Keratinocyte (primary cell): ENCODE data around the gene MYOCOS.

Experiments used
- CTCF ChIP-seq, 3 experiments: IDR thresholded peaks in 1 of 3; conservative IDR thresholded peaks in 1 of 3; optimal IDR thresholded peaks in 1 of 3; 2 replicates in 2 of 3; 3 replicates in 1 of 3; pipeline versions ENCODE3 to v1.5.1; 2011; ENCODE audit warnings: low read length in 3 of 3, mild to moderate bottlenecking in 3 of 3, moderate library complexity in 2 of 3, control low read depth in 1 of 3, inconsistent platforms in 1 of 3; ENCODE audit not compliant: insufficient read depth in 2 of 3; ENCODE audit errors: extremely low read depth in 1 of 3
- EZH2 ChIP-seq: IDR thresholded peaks from one replicate; pipeline ENCODE4 v1.6.1; 2012; ENCODE audit warnings: inconsistent platforms, mild to moderate bottlenecking, low read length, moderate library complexity

DNA sequence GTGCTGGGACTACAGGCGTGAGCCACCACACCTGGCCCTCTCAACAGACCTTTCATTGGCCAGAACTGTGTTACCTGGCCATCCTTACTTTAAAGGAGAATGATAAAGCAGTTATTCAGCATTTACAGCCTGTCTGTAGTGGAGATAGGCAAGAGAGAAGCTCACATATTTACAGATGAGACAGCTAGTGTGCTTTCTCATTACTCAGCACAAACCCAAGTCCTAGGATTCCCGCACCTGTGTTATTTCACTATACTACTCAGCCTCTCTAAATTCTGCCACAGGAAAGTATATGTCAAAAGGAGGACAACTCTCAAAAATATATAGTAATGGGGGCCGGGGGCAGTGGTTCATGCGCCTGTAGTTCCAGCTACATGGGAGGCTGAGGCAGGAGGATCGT is 46.3 kb downstream of the MYOCOS start:
- TF ChIP-seq CTCF (optimal IDR thresholded peaks at IDR 0.05 in 1 of 3, IDR thresholded peaks at IDR 0.05 in 1 of 3, conservative IDR thresholded peaks at IDR 0.05 in 1 of 3; ENCODE audit: extremely low read depth in 1 of 3, insufficient read depth in 2 of 3, low read length in 3 of 3), result no peak
- TF ChIP-seq EZH2, result no peak
